SK-N-MC (cell line): ENCODE data around the gene ITPRID1.

Experiments
- DNase-seq: peaks from one replicate; pipeline ENCODE4 v3.0.0-alpha.2; 2011; ENCODE audit warnings: low read depth, low spot score
- H3K27ac ChIP-seq: fragments of 200-600 bp; sonication (generic); 2 replicates; pipeline ENCODE4 v1.5.1; 2016; ENCODE audit warnings: mixed run types
- H3K36me3 ChIP-seq: fragments of 200-600 bp; sonication (generic); 2 replicates; pipeline ENCODE4 v1.6.1; 2017; ENCODE audit warnings: antibody characterized with exemption, low read length, mixed read lengths; ENCODE audit not compliant: insufficient read depth
- H3K4me3 ChIP-seq: fragments of 200-600 bp; sonication (generic); 2 replicates; pipeline ENCODE4 v1.5.1; 2016
- H3K9ac ChIP-seq: fragments of 200-600 bp; sonication (generic); 2 replicates; pipeline ENCODE4 v1.8.0; 2017; ENCODE audit warnings: mixed run types, mixed read lengths; ENCODE audit not compliant: insufficient read length
- H3K9me3 ChIP-seq: fragments of 200-600 bp; sonication (generic); 2 replicates; pipeline ENCODE4 v1.6.1; 2017; ENCODE audit warnings: low read depth, mild to moderate bottlenecking, antibody characterized with exemption, low read length, moderate library complexity, mixed read lengths
- EZH2 ChIP-seq: fragments of 200-600 bp; sonication (generic); IDR thresholded peaks from one replicate; pipeline ENCODE4 v1.6.1; 2017; ENCODE audit warnings: antibody characterized with exemption
- FOXP2 ChIP-seq: optimal IDR thresholded peaks from 2 replicates; pipeline ENCODE3; 2011; ENCODE audit warnings: mild to moderate bottlenecking, moderate library complexity; ENCODE audit not compliant: insufficient read depth; ENCODE audit errors: extremely low read length, control extremely low read depth
- POLR2AphosphoS5 ChIP-seq: IDR thresholded peaks from 2 replicates; pipeline ENCODE4 v1.6.1; 2012; ENCODE audit warnings: mild to moderate bottlenecking, low read depth, low read length, borderline replicate concordance

ITPRID1 gene

DNA sequence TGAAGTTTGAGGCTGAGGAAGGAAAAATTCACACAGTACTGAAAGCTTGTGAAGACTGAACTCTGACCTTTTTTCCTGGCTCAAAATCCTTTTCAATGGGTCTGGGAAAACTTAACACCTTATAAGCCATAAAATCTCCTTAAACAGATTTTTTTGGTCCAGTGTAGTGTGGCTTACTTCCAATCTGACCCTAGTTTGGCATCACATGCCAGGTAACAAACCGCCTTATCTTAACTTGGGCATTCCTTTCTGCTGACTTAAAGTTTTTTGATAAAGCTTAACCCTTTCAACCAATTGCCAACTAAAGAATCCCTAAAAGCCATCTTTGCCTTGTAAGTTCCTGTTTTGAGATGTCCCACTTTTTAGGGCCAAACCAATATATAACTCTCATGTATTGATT, 13.2 kb upstream of the ITPRID1 start:
- Histone ChIP-seq H3K9me3 (no peaks in the 10 kb centered on the region), H3K4me3 (no peak overlapping the region), H3K9ac (no peak overlapping the region), H3K27ac (no peak overlapping the region), H3K36me3 (no peaks in the 10 kb centered on the region)
- TF ChIP-seq EZH2 (no peak), FOXP2 (no peak), POLR2AphosphoS5 (no peak)
- no peak for DNase-seq

DNA sequence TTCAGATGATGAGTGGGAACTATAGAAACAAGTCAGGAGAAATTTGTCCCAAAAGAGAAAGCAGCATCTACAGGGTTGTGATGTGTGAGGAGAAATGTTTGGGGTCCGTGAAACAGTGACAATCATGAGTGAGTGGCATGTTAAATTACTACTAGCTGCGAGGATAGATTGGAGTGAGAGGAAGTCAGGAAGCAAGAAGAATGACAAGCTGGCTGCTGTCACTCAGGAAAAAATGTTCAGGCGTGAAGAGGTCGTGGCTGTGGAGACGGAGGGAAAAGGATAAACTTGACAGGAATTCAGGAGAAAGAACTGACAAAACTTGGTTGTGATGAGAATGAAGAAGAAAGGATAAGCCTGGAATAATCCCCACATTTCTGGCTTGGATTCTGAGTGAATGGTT, 5.1 kb upstream of the ITPRID1 start:
- DNase-seq = no peak
- TF ChIP-seq FOXP2 (no peak), POLR2AphosphoS5 (no peak), EZH2 (no peak)
- H3K4me3 ChIP-seq = no peak overlapping the region
- no peaks in the 10 kb centered on the region for H3K9me3 ChIP-seq
- no peaks in the 10 kb centered on the region for H3K36me3 ChIP-seq
- H3K27ac ChIP-seq = no peak overlapping the region
- no peak overlapping the region for H3K9ac ChIP-seq

DNA sequence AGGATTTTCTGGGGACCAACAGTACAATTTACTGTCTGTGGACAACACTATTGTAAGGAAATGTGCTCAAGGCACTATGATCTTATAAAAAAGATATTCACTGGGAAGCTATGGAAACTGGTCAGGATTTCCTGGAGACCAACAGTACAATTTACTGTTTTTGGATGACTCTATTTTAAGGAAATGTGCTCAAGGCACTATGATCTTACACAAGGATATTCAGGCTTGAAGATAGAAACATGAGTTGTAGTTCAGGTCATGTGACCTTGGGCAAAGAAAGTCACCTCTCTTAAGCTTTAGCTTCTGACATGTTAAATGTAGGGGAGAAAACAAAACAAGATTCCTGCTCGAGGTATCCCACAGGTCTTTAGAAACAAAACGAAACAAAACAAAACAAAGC, 1.7 kb upstream of the ITPRID1 start:
- TF ChIP-seq EZH2 = no peak
- no peak for TF ChIP-seq FOXP2
- TF ChIP-seq POLR2AphosphoS5 = no peak
- no peak overlapping the region for H3K27ac ChIP-seq
- no peak overlapping the region for H3K9ac ChIP-seq
- peaks cover 15% of the 10 kb centered on the region; the same call in 1 of the 2 replicates for H3K9me3 ChIP-seq
- H3K36me3 ChIP-seq = no peaks in the 10 kb centered on the region
- no peak overlapping the region for H3K4me3 ChIP-seq
- DNase-seq = no peak

DNA sequence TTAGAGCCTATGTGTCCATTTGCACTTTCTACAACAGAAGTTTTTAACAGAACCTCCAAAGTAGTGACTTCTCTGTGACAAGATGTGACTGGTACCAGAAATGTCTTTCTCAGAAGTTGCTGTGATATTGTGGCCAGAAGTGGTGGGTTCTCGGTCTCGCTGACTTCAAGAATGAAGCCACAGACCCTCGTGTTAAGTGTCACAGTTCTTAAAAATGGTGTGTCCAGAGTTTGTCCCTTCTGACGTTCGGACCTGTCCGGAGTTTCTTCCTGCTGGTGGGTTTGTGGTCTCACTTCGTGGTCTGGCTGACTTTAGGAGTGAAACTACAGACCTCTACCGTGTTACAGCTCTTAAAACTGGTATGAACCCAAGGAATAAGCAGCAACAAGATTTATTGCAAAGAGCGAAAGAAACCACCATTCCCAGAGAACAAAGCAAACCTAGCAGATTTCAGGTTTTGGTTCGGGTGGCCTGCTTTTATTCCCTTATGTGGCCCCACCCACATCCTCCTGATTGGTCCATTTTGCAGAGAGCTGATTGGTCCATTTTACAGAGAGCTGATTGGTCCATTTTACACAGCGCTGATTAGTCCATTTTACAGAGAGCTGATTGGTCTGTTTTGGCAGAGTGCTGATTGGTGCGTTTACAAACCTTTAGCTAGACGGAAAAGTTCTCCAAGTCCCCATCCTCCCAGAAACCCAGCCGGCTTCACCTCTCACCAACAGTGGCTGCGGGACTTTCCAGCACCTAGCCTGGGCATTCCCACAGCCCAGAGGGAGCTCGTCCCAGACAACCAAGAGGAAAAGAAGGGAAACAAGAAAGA, 3.0 kb downstream of the ITPRID1 start:
- Histone ChIP-seq H3K9ac (no peak overlapping the region), H3K36me3 (no peaks in the 10 kb centered on the region; the same call in 1 of the 2 replicates), H3K9me3 (peaks cover 15% of the 10 kb centered on the region; the same call in 1 of the 2 replicates), H3K4me3 (no peak overlapping the region), H3K27ac (no peak overlapping the region)
- no peak for TF ChIP-seq FOXP2
- TF ChIP-seq POLR2AphosphoS5 = no peak
- TF ChIP-seq EZH2 = no peak
- no peak for DNase-seq

DNA sequence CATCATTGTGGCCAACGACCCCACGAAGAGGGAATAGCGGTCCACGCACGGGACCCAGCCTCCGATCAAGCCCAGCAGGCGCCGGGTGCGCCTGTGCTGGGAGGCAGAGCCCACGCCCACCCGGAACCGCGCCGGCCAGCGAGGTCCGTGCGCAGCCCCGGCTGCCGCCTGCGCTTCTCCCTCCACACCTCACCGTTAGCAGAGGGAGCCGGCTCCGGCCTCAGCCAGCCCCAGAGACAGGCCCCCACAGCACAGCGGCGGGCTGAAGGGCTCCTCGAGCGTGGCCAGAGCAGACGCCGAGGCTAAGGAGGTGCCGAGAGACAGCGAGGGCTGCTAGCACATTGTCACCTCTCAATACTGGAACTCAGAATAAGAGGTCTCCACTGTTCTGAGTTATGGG, 3.6 kb downstream of the ITPRID1 start:
- H3K9ac ChIP-seq = no peak overlapping the region
- peaks cover 15% of the 10 kb centered on the region; the same call in 1 of the 2 replicates for H3K9me3 ChIP-seq
- H3K4me3 ChIP-seq = no peak overlapping the region
- no peak for DNase-seq
- peak overlapping the region; percentile 89 for H3K27ac ChIP-seq
- no peaks in the 10 kb centered on the region; the same call in 1 of the 2 replicates for H3K36me3 ChIP-seq
- TF ChIP-seq POLR2AphosphoS5 (no peak), FOXP2 (no peak), EZH2 (no peak)

DNA sequence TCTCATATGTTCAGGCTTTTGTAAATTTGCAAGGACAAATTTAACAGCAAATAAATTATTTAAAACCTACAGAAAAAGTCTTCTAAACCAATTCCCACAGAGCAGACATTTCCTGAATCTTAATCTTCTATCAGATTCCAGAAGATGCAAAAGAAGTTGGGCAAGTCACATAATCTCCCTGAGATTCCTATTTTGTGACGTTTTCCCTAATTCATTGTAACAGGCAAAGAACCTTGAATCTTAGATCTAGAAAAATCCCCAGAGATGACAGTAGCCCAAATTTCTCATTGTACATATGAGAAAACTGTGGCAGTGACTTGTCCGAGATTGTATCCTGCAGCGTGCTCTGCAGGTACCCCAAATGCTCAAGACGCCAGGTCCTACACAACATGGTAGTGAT, 4.9 kb downstream of the ITPRID1 start:
- Histone ChIP-seq H3K36me3 (no peaks in the 10 kb centered on the region; the same call in 1 of the 2 replicates), H3K4me3 (no peak overlapping the region), H3K9me3 (peaks cover 15% of the 10 kb centered on the region; the same call in 1 of the 2 replicates), H3K9ac (no peak overlapping the region), H3K27ac (peak overlapping the region; percentile 89)
- DNase-seq = no peak
- no peak for TF ChIP-seq FOXP2
- no peak for TF ChIP-seq POLR2AphosphoS5
- TF ChIP-seq EZH2 = no peak

DNA sequence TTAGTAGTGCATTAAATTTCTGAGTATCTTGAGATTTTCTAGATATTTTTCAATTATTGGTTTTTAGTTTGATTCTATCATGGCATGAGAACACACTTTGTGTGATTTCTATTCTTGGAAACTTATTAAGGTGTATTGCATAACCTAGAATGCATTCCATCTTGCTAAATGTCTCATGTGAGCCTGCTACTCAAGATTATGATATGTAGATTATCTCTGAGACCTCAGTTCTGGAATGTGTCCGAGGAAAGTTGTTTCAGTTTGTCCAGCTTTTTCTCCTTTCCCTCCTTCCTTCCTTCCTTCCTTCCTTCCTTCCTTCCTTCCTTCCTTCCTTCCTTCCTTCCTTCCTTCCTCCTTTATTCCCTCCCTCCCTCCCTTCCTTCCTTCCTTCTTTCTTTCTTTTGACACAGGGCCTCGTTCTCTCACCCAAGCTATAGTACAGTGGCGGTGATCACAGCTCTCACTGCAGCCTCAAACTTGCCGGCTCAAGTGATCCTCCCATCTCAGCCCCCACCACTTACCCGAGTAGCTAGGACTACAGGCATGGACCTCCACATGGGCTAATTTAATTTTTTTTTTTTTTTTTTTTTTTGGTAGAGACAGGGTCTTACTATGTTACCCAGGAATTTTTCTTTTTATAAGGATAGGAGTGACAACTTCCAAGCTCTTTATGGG, 7.6 kb downstream of the ITPRID1 start:
- TF ChIP-seq EZH2 (no peak), POLR2AphosphoS5 (peak; percentile 60; the same call in 1 of the 2 replicates)
- H3K9ac ChIP-seq = peak overlapping the region; percentile 84
- peak; percentile 96 for DNase-seq
- peak overlapping the region; percentile 99 for H3K27ac ChIP-seq
- peak overlapping the region; percentile 56 for H3K4me3 ChIP-seq
- peaks cover 5% of the 10 kb centered on the region; the same call in 1 of the 2 replicates for H3K9me3 ChIP-seq
- H3K36me3 ChIP-seq = peaks cover 6% of the 10 kb centered on the region; the same call in 1 of the 2 replicates

DNA sequence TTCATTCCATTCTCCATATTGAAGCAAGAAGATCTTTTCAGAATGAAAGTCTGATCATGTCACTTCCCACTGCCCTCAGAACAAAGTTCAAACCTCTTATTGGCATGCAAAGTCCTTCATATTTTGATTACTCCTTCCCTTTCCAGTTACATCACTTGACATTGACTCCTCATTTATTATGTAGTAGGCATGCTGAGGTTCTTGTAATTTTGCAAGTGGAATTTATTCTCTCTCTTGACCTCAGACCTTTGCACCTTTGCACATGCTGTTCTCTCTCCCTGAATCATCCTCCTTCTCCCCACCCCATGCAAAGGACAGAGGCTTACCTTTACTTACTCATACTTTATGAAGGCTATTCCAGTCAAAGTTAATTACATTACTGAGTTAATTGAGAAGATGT, 13.0 kb downstream of the ITPRID1 start:
- Histone ChIP-seq H3K4me3 (no peak overlapping the region), H3K36me3 (peaks cover 6% of the 10 kb centered on the region; the same call in 1 of the 2 replicates), H3K9me3 (no peaks in the 10 kb centered on the region; the same call in 1 of the 2 replicates), H3K9ac (no peak overlapping the region), H3K27ac (no peak overlapping the region)
- TF ChIP-seq POLR2AphosphoS5 (no peak), FOXP2 (no peak), EZH2 (no peak)
- DNase-seq = no peak
